GM23338 (cell line): ENCODE data around the gene SIRPD.
A peak's percentile ranks its signal among the peaks of the same experiment; 100 is the strongest.

ENCODE experiments used
- CREB1 ChIP-seq: fragments of 250-450 bp; sonication (Bioruptor Pico); IDR thresholded peaks from 2 replicates; pipeline ENCODE4 v1.5.0; 2020; ENCODE audit warnings: low read depth, mild to moderate bottlenecking, moderate library complexity
- CTCF ChIP-seq, 2 experiments: fragments of 200-600 bp in 1 of 2; sonication (generic) in 1 of 2; conservative IDR thresholded peaks; 2 replicates each; pipeline versions ENCODE4 v1.5.1 to v1.6.1; 2016 to 2017; ENCODE audit warnings: antibody characterized with exemption in 2 of 2, low read depth in 2 of 2, mild to moderate bottlenecking in 2 of 2, moderate library complexity in 1 of 2
- ETS1 ChIP-seq: IDR thresholded peaks from 2 replicates; pipeline ENCODE4 v1.6.1; 2016; ENCODE audit warnings: antibody characterized with exemption
- EZH2 ChIP-seq: fragments of 200-600 bp; sonication (generic); IDR thresholded peaks from one replicate; pipeline ENCODE4 v1.8.0; 2017; ENCODE audit warnings: antibody characterized with exemption, mild to moderate bottlenecking, low read depth; ENCODE audit not compliant: unreplicated experiment
- EZH2phosphoT487 ChIP-seq: fragments of 200-600 bp; sonication (generic); IDR thresholded peaks from one replicate; pipeline ENCODE4 v1.8.1; 2018; ENCODE audit warnings: antibody characterized with exemption; ENCODE audit not compliant: unreplicated experiment
- JUNB ChIP-seq: IDR thresholded peaks from one replicate; pipeline ENCODE4 v1.6.1; 2016; ENCODE audit warnings: antibody characterized with exemption; ENCODE audit not compliant: unreplicated experiment
- NANOG ChIP-seq: IDR thresholded peaks from 2 replicates; pipeline ENCODE4 v1.6.1; 2016; ENCODE audit warnings: antibody characterized with exemption, borderline replicate concordance
- POLR2AphosphoS5 ChIP-seq: IDR thresholded peaks from 2 replicates; pipeline ENCODE4 v1.6.1; 2016; ENCODE audit warnings: antibody characterized with exemption, low read depth
- STAT1 ChIP-seq: IDR thresholded peaks from one replicate; pipeline ENCODE4 v1.6.1; 2016; ENCODE audit warnings: antibody characterized with exemption; ENCODE audit not compliant: unreplicated experiment
- ZNF114 ChIP-seq: fragments of 250-450 bp; sonication (Bioruptor Pico); IDR thresholded peaks from 2 replicates; pipeline ENCODE4 v1.5.0; 2020; ENCODE audit warnings: mild to moderate bottlenecking, moderate library complexity
- ZNF331 ChIP-seq: fragments of 250-450 bp; sonication (Bioruptor Pico); IDR thresholded peaks from 2 replicates; pipeline ENCODE4 v1.5.0; 2020; ENCODE audit warnings: low read depth, mild to moderate bottlenecking, moderate library complexity
- TF ChIP-seq, protein P1 (sequence below): IDR thresholded peaks from one replicate; pipeline ENCODE4 v1.6.1; 2018; ENCODE audit warnings: antibody characterized with exemption; ENCODE audit not compliant: unreplicated experiment

DNA sequence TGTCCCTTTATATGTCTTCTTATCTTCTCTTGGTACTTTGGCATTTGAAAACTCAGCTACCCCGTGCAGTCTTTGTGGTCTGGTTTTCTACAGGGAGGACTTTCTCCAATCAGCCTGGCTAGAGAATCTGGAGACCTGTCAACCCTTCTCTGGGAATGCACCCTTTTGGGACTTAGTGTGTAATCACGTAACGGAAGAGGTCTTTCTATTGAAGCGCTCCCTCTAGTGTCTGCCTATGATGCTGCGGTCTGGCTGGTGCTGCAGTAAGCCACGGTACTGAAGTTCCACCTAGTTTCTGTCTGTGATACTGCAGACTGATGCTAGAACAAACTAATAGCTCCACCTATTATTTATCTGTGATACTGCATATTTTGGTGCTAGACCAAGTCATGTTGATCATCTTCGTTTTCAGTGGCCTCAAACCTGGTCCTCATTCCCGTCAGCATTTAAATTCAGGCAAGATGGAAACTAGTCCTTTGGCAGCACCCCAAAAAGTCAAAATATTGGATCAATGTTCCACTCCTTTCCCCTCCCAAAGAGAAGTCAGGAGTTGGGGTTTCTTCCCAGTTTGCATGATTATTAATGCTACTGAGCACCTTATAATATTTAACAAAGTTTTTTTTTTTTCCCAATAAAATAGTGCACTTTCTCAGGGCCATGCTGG, 53.8 kb downstream of the SIRPD start:
- TF ChIP-seq CTCF (conservative IDR thresholded peaks at IDR 0.05; ENCODE audit: low read depth in 2 of 2) (peak; percentile 98 to 99), POLR2AphosphoS5 (no peak), EZH2 (no peak), JUNB (no peak), ZNF331 (CRISPR knock-in tag) (no peak), ETS1 (no peak), EZH2phosphoT487 (no peak), CREB1 (peak; percentile 70), ZNF114 (no peak), STAT1 (no peak), NANOG (no peak)
- TF ChIP-seq, protein P1, sequence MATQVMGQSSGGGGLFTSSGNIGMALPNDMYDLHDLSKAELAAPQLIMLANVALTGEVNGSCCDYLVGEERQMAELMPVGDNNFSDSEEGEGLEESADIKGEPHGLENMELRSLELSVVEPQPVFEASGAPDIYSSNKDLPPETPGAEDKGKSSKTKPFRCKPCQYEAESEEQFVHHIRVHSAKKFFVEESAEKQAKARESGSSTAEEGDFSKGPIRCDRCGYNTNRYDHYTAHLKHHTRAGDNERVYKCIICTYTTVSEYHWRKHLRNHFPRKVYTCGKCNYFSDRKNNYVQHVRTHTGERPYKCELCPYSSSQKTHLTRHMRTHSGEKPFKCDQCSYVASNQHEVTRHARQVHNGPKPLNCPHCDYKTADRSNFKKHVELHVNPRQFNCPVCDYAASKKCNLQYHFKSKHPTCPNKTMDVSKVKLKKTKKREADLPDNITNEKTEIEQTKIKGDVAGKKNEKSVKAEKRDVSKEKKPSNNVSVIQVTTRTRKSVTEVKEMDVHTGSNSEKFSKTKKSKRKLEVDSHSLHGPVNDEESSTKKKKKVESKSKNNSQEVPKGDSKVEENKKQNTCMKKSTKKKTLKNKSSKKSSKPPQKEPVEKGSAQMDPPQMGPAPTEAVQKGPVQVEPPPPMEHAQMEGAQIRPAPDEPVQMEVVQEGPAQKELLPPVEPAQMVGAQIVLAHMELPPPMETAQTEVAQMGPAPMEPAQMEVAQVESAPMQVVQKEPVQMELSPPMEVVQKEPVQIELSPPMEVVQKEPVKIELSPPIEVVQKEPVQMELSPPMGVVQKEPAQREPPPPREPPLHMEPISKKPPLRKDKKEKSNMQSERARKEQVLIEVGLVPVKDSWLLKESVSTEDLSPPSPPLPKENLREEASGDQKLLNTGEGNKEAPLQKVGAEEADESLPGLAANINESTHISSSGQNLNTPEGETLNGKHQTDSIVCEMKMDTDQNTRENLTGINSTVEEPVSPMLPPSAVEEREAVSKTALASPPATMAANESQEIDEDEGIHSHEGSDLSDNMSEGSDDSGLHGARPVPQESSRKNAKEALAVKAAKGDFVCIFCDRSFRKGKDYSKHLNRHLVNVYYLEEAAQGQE = no peak
